Liver (tissue), 9 donors: ENCODE measurements around the gene NIT1. TPM values are rescaled to one million over a fixed set of nuclear protein-coding genes. Genes with fewer than 3 reads are reported as not detected.

Experiments used
- DNase-seq: peaks from one replicate; pipeline ENCODE4 v3.0.0-alpha.2; 2017; ENCODE audit warnings: low spot score
- H3K27ac ChIP-seq, 2 donors: one replicate each; pipeline ENCODE4 v1.7.0; 2013; ENCODE audit warnings: inconsistent platforms in 2 of 2, low read length in 2 of 2, control low read depth in 1 of 2, low read depth in 1 of 2, mild to moderate bottlenecking in 1 of 2
- H3K27me3 ChIP-seq, 4 donors: one replicate each; pipeline versions ENCODE4 v1.6.1 to v1.7.0; 2013; ENCODE audit warnings: low read length in 3 of 4, inconsistent platforms in 1 of 4, mild to moderate bottlenecking in 1 of 4, moderate library complexity in 1 of 4; ENCODE audit not compliant: control insufficient read depth in 4 of 4, insufficient read depth in 4 of 4
- H3K36me3 ChIP-seq, 4 donors: one replicate each; pipeline versions ENCODE4 v1.6.1 to v1.7.0; 2013; ENCODE audit warnings: low read length in 3 of 4, mild to moderate bottlenecking in 3 of 4, low read depth in 1 of 4, moderate library complexity in 1 of 4; ENCODE audit not compliant: control insufficient read depth in 4 of 4, insufficient read depth in 3 of 4
- H3K4me1 ChIP-seq, 4 donors: one replicate each; pipeline versions ENCODE4 v1.6.1 to v1.7.0; 2013; ENCODE audit warnings: low read length in 3 of 4, mild to moderate bottlenecking in 3 of 4, moderate library complexity in 1 of 4; ENCODE audit not compliant: control insufficient read depth in 4 of 4, insufficient read depth in 4 of 4
- H3K4me3 ChIP-seq, 3 donors: one replicate each; pipeline versions ENCODE4 v1.6.1 to v1.7.0; 2013; ENCODE audit warnings: low read length in 3 of 3, control low read depth in 1 of 3, low read depth in 1 of 3, mild to moderate bottlenecking in 1 of 3
- H3K9ac ChIP-seq, 2 donors: one replicate each; pipeline ENCODE4 v1.7.0; 2013; ENCODE audit warnings: low read length in 2 of 2, mild to moderate bottlenecking in 2 of 2, moderate library complexity in 2 of 2, control low read depth in 1 of 2, low read depth in 1 of 2
- H3K9me3 ChIP-seq, 4 donors: one replicate each; pipeline versions ENCODE4 v1.6.1 to v1.7.0; 2013; ENCODE audit warnings: low read length in 3 of 4; ENCODE audit not compliant: control insufficient read depth in 4 of 4
- EGR1 ChIP-seq, 2 donors: IDR thresholded peaks; 2 replicates each; pipeline ENCODE4 v1.6.1; 2016 to 2018; ENCODE audit warnings: antibody characterized with exemption in 2 of 2, low read depth in 2 of 2
- FOXA1 ChIP-seq: IDR thresholded peaks from 2 replicates; pipeline ENCODE4 v1.6.1; 2016; ENCODE audit warnings: antibody characterized with exemption
- GABPA ChIP-seq, 2 donors: IDR thresholded peaks in 1 of 2; conservative IDR thresholded peaks in 1 of 2; 2 replicates each; pipeline ENCODE4 v1.6.1; 2016; ENCODE audit warnings: antibody characterized with exemption in 2 of 2, mild to moderate bottlenecking in 1 of 2, moderate library complexity in 1 of 2
- NR2F2 ChIP-seq: IDR thresholded peaks from 2 replicates; pipeline ENCODE4 v1.6.1; 2016; ENCODE audit warnings: antibody characterized with exemption
- TAF1 ChIP-seq: conservative IDR thresholded peaks from 2 replicates; pipeline ENCODE4 v1.6.1; 2016; ENCODE audit warnings: antibody characterized with exemption, mild to moderate bottlenecking
- WGBS: extraction: QIAGEN DNeasy Blood & Tissue Kit; methylation state at CpG from one replicate; pipeline ENCODE4 v1.1.7; 2013; 5-methylcytosine and 5-hydroxymethylcytosine counted together
- polyA plus RNA-seq, 2 donors: library from polyadenylated mRNA; stranded (reverse) in 1 of 2; unstranded in 1 of 2; fragments of 200-250 nt in 1 of 2; fragments of >200 nt in 1 of 2; fragmentation: Nextera tagmentation in 1 of 2; extraction: Ambion mirVana in 1 of 2; gene quantifications; one replicate each; pipeline versions ENCODE4 v1.2.1 to v1.2.3, GENCODE V29; 2013 to 2015
- total RNA-seq, 2 donors: library from RNA; depleted of rRNA; stranded (reverse); fragments of >200 nt; gene quantifications; one replicate each; pipeline ENCODE4 v1.2.3, GENCODE V29; 2014
- TF ChIP-seq, protein P1 (sequence below): fragments of 150-350 bp; IDR thresholded peaks from 2 replicates; pipeline ENCODE4 v1.5.1; 2017; ENCODE audit warnings: improper control_type of control experiment, low read depth, low read length; ENCODE audit not compliant: missing input control
- TF ChIP-seq, protein P2 (sequence below): IDR thresholded peaks from 2 replicates; pipeline ENCODE4 v1.6.1; 2016; ENCODE audit warnings: antibody characterized with exemption
- donor health status: healthy.
- donor health status: healthy.
- donor health status: healthy.
- donor health status: healthy.
- donor health status: healthy.

The NIT1 gene
- total and polyA plus RNA-seq, 4 donors, result 17.8 to 45.8 (median 39.3) TPM

DNA sequence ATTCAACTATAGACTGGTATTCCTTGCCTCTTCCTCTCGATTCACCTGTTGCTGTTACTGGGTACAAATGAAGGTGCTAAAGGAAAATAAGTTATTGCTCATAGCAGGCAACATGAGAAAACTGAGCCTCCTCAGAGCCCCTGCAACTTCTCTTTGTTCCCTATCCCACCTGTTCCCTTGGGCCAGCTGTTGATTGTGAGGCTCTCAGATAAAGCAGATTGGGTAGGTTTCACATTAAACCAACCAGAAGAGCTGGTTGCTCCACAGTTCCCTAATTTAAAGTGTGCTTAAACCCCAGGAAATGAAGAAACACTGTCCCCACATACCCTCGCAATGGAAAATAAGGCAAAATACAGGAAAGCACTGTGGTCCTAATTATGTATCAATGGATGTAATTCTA lies 9.7 kb downstream of the NIT1 start:
- TF ChIP-seq GABPA (IDR thresholded peaks at IDR 0.05 in 1 of 2, conservative IDR thresholded peaks at IDR 0.05 in 1 of 2), result no peak
- TF ChIP-seq, protein P1, sequence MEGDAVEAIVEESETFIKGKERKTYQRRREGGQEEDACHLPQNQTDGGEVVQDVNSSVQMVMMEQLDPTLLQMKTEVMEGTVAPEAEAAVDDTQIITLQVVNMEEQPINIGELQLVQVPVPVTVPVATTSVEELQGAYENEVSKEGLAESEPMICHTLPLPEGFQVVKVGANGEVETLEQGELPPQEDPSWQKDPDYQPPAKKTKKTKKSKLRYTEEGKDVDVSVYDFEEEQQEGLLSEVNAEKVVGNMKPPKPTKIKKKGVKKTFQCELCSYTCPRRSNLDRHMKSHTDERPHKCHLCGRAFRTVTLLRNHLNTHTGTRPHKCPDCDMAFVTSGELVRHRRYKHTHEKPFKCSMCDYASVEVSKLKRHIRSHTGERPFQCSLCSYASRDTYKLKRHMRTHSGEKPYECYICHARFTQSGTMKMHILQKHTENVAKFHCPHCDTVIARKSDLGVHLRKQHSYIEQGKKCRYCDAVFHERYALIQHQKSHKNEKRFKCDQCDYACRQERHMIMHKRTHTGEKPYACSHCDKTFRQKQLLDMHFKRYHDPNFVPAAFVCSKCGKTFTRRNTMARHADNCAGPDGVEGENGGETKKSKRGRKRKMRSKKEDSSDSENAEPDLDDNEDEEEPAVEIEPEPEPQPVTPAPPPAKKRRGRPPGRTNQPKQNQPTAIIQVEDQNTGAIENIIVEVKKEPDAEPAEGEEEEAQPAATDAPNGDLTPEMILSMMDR, result no peak
- H3K36me3 ChIP-seq, result peaks cover 8 to 42% (median 28%) of the 10 kb centered on the region in 4 donors
- H3K9ac ChIP-seq, result no peak overlapping the region
- H3K27me3 ChIP-seq, result no peaks in the 10 kb centered on the region
- peaks cover 0 to 15% (median 7%) of the 10 kb centered on the region in 4 donors for H3K4me1 ChIP-seq
- WGBS, result 89% methylated on average over 2 of the region's 2 CpGs
- no peaks in the 10 kb centered on the region for H3K9me3 ChIP-seq
- no peak overlapping the region for H3K4me3 ChIP-seq
- no peak overlapping the region for H3K27ac ChIP-seq
- DNase-seq, result no peak

DNA sequence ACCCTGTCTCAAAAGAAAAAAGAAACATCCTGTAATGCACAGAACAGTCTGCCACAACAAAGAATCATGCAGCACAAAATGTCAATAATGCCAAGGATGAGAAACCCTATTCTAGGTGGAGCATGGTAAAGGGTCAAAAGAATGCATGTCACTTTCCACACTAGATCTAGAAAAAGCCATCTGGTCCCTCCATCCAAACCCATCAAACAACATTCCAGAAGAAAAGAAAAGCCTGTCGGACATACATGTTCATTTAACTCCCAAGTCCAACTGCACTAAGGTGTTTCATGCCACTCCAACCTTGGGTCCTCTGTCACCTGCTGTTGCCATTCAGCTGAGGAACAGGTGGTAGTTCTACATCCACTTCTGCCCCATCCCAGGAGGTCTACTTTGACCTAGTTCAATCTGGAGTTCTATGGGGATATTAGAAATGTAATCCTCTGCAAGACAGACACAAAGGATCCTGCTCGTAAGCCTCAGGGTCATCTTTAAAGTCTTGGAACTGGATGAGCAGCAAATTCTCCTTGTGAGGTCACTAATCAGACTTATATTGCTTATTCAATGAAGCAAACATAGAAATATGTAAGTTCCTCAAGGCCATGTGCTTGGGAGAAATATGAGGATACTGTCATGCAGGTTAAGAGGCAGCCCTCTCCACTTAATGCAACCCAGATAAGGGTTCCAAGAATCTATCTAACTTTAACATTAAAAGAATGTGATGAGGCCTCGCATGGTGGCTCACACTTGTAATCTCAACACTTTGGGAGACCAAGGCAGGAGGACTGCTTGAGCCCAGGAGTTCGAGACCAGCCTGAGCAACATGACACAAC lies 10.9 kb downstream of the NIT1 start:
- no peaks in the 10 kb centered on the region for H3K9me3 ChIP-seq
- DNase-seq, result no peak
- peaks cover 0 to 21% (median 13%) of the 10 kb centered on the region in 4 donors for H3K4me1 ChIP-seq
- H3K27me3 ChIP-seq, result no peaks in the 10 kb centered on the region
- 97% methylated on average over 4 of the region's 4 CpGs for WGBS
- no peak overlapping the region for H3K4me3 ChIP-seq
- no peak overlapping the region for H3K9ac ChIP-seq
- no peak for TF ChIP-seq FOXA1
- TF ChIP-seq, protein P2, sequence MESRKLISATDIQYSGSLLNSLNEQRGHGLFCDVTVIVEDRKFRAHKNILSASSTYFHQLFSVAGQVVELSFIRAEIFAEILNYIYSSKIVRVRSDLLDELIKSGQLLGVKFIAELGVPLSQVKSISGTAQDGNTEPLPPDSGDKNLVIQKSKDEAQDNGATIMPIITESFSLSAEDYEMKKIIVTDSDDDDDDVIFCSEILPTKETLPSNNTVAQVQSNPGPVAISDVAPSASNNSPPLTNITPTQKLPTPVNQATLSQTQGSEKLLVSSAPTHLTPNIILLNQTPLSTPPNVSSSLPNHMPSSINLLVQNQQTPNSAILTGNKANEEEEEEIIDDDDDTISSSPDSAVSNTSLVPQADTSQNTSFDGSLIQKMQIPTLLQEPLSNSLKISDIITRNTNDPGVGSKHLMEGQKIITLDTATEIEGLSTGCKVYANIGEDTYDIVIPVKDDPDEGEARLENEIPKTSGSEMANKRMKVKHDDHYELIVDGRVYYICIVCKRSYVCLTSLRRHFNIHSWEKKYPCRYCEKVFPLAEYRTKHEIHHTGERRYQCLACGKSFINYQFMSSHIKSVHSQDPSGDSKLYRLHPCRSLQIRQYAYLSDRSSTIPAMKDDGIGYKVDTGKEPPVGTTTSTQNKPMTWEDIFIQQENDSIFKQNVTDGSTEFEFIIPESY, result no peak
- TF ChIP-seq GABPA (IDR thresholded peaks at IDR 0.05 in 1 of 2, conservative IDR thresholded peaks at IDR 0.05 in 1 of 2), result no peak
- TF ChIP-seq EGR1 (IDR thresholded peaks at IDR 0.05; ENCODE audit: low read depth in 2 of 2), result no peak
- no peak for TF ChIP-seq TAF1
- no peak for TF ChIP-seq NR2F2
- H3K27ac ChIP-seq, result no peak overlapping the region
- peaks cover 4 to 32% (median 21%) of the 10 kb centered on the region in 4 donors for H3K36me3 ChIP-seq

DNA sequence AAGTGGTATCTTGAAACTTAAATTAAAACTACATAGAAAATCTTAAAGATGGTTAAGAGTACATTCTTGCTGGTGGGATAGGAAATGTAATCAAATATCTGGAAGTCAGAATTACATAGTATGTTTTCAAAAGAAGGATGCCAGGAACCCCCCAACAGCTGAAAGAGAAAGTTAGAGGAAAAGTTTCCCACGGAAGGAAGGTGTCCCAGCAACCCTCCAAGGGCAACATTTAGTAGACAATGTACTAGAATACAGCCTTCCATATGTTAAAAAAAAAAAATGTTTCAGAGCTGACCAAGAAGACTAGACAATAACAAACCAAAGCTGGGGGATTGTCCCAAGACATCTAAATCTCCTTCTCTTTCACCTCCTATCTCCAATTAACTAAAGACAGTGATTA lies 12.4 kb downstream of the NIT1 start:
- Histone ChIP-seq H3K9me3 (no peaks in the 10 kb centered on the region), H3K4me1 (peaks cover 0 to 21% (median 14%) of the 10 kb centered on the region in 4 donors), H3K9ac (no peak overlapping the region), H3K27ac (no peak overlapping the region), H3K27me3 (no peaks in the 10 kb centered on the region), H3K36me3 (peaks cover 2 to 24% (median 15%) of the 10 kb centered on the region in 4 donors), H3K4me3 (no peak overlapping the region)
- DNase-seq, result no peak
- WGBS, result 75% methylated on average over 1 of the region's 1 CpG
- TF ChIP-seq NR2F2, result no peak
- TF ChIP-seq, protein P2, result no peak
